ENCODE results near the gene STX16. TPM values are rescaled to one million over a fixed set of nuclear protein-coding genes. Genes with fewer than 3 reads are reported as not detected.

The STX16 gene
- total RNA-seq, 2 donors from 2014 or later: 91.6 to 114 TPM

GRCh38 chr20:58670659-58671058 is 19.6 kb downstream of the STX16 start:
- Mint-ChIP-seq H3K36me3 (ENCODE audit: low read depth) (peaks cover 54% of the 10 kb centered on the region), H3K4me3 (no peak overlapping the region), H3K27me3 (ENCODE audit: insufficient read depth) (no peaks in the 10 kb centered on the region), H3K27ac (peak overlapping the region; percentile 90), H3K4me1 (peaks cover 42% of the 10 kb centered on the region), H3K9me3 (no peaks in the 10 kb centered on the region)
- no peak for DNase-seq
- H3K27me3 ChIP-seq (ENCODE audit: control insufficient read depth, insufficient read depth, low read length, poor library complexity, severe bottlenecking): no peaks in the 10 kb centered on the region
- peaks cover 16% of the 10 kb centered on the region for H3K4me1 ChIP-seq (ENCODE audit: control insufficient read depth, insufficient read depth, low read length)
- H3K4me3 ChIP-seq (ENCODE audit: low read length): no peak overlapping the region
- H3K9me3 ChIP-seq (ENCODE audit: control insufficient read depth, low read length): no peaks in the 10 kb centered on the region
- no peak overlapping the region for H3K9ac ChIP-seq (ENCODE audit: extremely low read depth, low read length, poor library complexity, severe bottlenecking)
- 0 to 53% methylated on average over 1 to 4 of the region's 4 CpGs for WGBS, 2 experiments (ENCODE audit: insufficient coverage in 1 of 2, insufficient read length in 1 of 2)
- peaks cover 65% of the 10 kb centered on the region for H3K36me3 ChIP-seq (ENCODE audit: control insufficient read depth, insufficient read depth, low read length)
- TF ChIP-seq CTCF (conservative IDR thresholded peaks at IDR 0.05): no peak
- H3K27ac ChIP-seq (ENCODE audit: low read depth, low read length): no peak overlapping the region

GRCh38 chr20:58673119-58673518 is 22.0 kb downstream of the STX16 start:
- Mint-ChIP-seq H3K4me1 (peaks cover 40% of the 10 kb centered on the region), H3K27me3 (ENCODE audit: insufficient read depth) (no peaks in the 10 kb centered on the region), H3K36me3 (ENCODE audit: low read depth) (peaks cover 61% of the 10 kb centered on the region), H3K9me3 (no peaks in the 10 kb centered on the region), H3K27ac (no peak overlapping the region), H3K4me3 (no peak overlapping the region)
- no peak for DNase-seq
- WGBS, 2 experiments (ENCODE audit: insufficient coverage in 1 of 2, insufficient read length in 1 of 2): 94 to 95% methylated on average over 9 of the region's 9 CpGs
- Histone ChIP-seq H3K27me3 (ENCODE audit: control insufficient read depth, insufficient read depth, low read length, poor library complexity, severe bottlenecking) (no peaks in the 10 kb centered on the region), H3K9ac (ENCODE audit: extremely low read depth, low read length, poor library complexity, severe bottlenecking) (no peak overlapping the region), H3K36me3 (ENCODE audit: control insufficient read depth, insufficient read depth, low read length) (peaks cover 82% of the 10 kb centered on the region), H3K4me3 (ENCODE audit: low read length) (no peak overlapping the region), H3K9me3 (ENCODE audit: control insufficient read depth, low read length) (no peaks in the 10 kb centered on the region), H3K27ac (ENCODE audit: low read depth, low read length) (no peak overlapping the region), H3K4me1 (ENCODE audit: control insufficient read depth, insufficient read depth, low read length) (peaks cover 16% of the 10 kb centered on the region)
- TF ChIP-seq CTCF (conservative IDR thresholded peaks at IDR 0.05): no peak

- Histone ChIP-seq H3K36me3 (ENCODE audit: control insufficient read depth, insufficient read depth, low read length) (peaks cover 86% of the 10 kb centered on the region), H3K9ac (ENCODE audit: extremely low read depth, low read length, poor library complexity, severe bottlenecking) (no peak overlapping the region), H3K9me3 (ENCODE audit: control insufficient read depth, low read length) (no peaks in the 10 kb centered on the region), H3K4me3 (ENCODE audit: low read length) (no peak overlapping the region), H3K4me1 (ENCODE audit: control insufficient read depth, insufficient read depth, low read length) (peaks cover 2% of the 10 kb centered on the region), H3K27me3 (ENCODE audit: control insufficient read depth, insufficient read depth, low read length, poor library complexity, severe bottlenecking) (no peaks in the 10 kb centered on the region), H3K27ac (ENCODE audit: low read depth, low read length) (no peak overlapping the region)
- H3K27ac Mint-ChIP-seq: peak overlapping the region; percentile 70
- no peaks in the 10 kb centered on the region for H3K27me3 Mint-ChIP-seq (ENCODE audit: insufficient read depth)
- H3K9me3 Mint-ChIP-seq: no peaks in the 10 kb centered on the region
- DNase-seq: peak; percentile 54
- H3K4me3 Mint-ChIP-seq: no peak overlapping the region
- H3K4me1 Mint-ChIP-seq: peaks cover 32% of the 10 kb centered on the region
- TF ChIP-seq CTCF (conservative IDR thresholded peaks at IDR 0.05): no peak
- H3K36me3 Mint-ChIP-seq (ENCODE audit: low read depth): peaks cover 70% of the 10 kb centered on the region
- 92 to 97% methylated on average over 12 to 18 of the region's 18 CpGs for WGBS, 2 experiments (ENCODE audit: insufficient coverage in 1 of 2, insufficient read length in 1 of 2)
These were observed 24.1 kb downstream of the STX16 start for GRCh38 chr20:58675146-58675584.
